ENCODE results near the gene MLEC. TPM values are rescaled to one million over a fixed set of nuclear protein-coding genes. Genes with fewer than 3 reads are reported as not detected.

The MLEC gene
- polyA plus RNA-seq (2011; rRNA removed), result 89.1 and 140 TPM in 2 replicates
- 24.6 and 26.9 TPM in 2 replicates for polyA plus RNA-seq (2012; cell fraction: cytosol; rRNA removed)
- 9.4 and 18.5 TPM in 2 replicates for polyA plus RNA-seq (2012; cell fraction: nucleus; rRNA removed)
- 117 to 126 TPM (median 121 TPM) in 3 replicates for polyA plus RNA-seq (2017; fragmentation: RNase III; extraction: RNeasy Plus Mini Kit Qiagen cat#74134 plus additional on column Dnase treatment)
- polyA minus RNA-seq (2011; rRNA and poly(A)+ RNA removed), result 107 and 115 TPM in 2 replicates

- ChIA-PET CTCF (interaction anchor here (0.6 to 19.0 kb wide), 10 partner anchors 8 to 323 kb away, joined by 3 to 137 read pairs (median 6); partner anchors contain the start of gene UNC119B), POLR2A (interaction anchor here (0.6 to 1.4 kb wide), 5 partner anchors 24 to 105 kb away, joined by 3 to 5 read pairs (median 4); partner anchors contain the start of gene POP5)
- Histone ChIP-seq H3K4me3 (peak within 1 kb of the TSS; percentile 97), H3K27ac (peak within 1 kb of the TSS; percentile 92 to 94), H3K4me1 (peaks cover 44% of the 10 kb centered on the region), H3K4me2 (peak within 1 kb of the TSS; percentile 86), H3K9me3 (no peaks in the 10 kb centered on the region)
- 1% methylated on average over 44 of the region's 84 CpGs for WGBS (ENCODE audit: missing lambda C conversion rate)
- FAIRE-seq, result no peak
- ATAC-seq, result peak; percentile 89 to 91
- peak; percentile 98 to 99 for DNase-seq (ENCODE audit: low read depth in 1 of 2, low spot score in 1 of 2)
- TF ChIP-seq CEBPB (IDR thresholded peaks at IDR 0.05) (0 out of 4 replicates have a peak, but pooled peaks of 1 of the 2 experiments have one; percentile 24), HOXB5 (CRISPR knock-in tag; IDR thresholded peaks at IDR 0.05) (peak; percentile 51; the same call in 1 of the 2 replicates), ZSCAN20 (CRISPR knock-in tag; IDR thresholded peaks at IDR 0.05) (no peak), PHF8 (IDR thresholded peaks at IDR 0.05; ENCODE audit: borderline replicate concordance, low read depth) (peak; percentile 50; the same call in 1 of the 2 replicates), ATOH8 (CRISPR knock-in tag; IDR thresholded peaks at IDR 0.05; ENCODE audit: low read depth) (no peak), FOSL2 (IDR thresholded peaks at IDR 0.05) (no peak), FOSL2 (CRISPR knock-in tag; IDR thresholded peaks at IDR 0.05) (0 out of 2 replicates have a peak, but pooled peaks have one; percentile 17), ELK1 (IDR thresholded peaks at IDR 0.05; ENCODE audit: low read depth, low read length) (no peak), HOXA7 (CRISPR knock-in tag; IDR thresholded peaks at IDR 0.05) (no peak), HEYL (CRISPR knock-in tag; IDR thresholded peaks at IDR 0.05) (no peak), PBX3 (IDR thresholded peaks at IDR 0.05) (0 out of 2 replicates have a peak, but pooled peaks have one; percentile 65), FOSB (CRISPR knock-in tag; IDR thresholded peaks at IDR 0.05) (no peak), MAX (IDR thresholded peaks at IDR 0.05) (peak; percentile 76), POLR2A (IDR thresholded peaks at IDR 0.05; ENCODE audit: low read length) (peak; percentile 85), E2F6 (IDR thresholded peaks at IDR 0.05; ENCODE audit: borderline replicate concordance, low read depth) (peak; percentile 56; the same call in 1 of the 2 replicates), EP300 (IDR thresholded peaks at IDR 0.05) (no peak), EHF (CRISPR knock-in tag; IDR thresholded peaks at IDR 0.05) (peak; percentile 40; the same call in 1 of the 2 replicates), TP53 (CRISPR knock-in tag; IDR thresholded peaks at IDR 0.05) (peak; percentile 53; the same call in 1 of the 2 replicates), MYC (IDR thresholded peaks at IDR 0.05; ENCODE audit: borderline replicate concordance, low read length) (no peak), HES2 (IDR thresholded peaks at IDR 0.05) (no peak), CBX2 (IDR thresholded peaks at IDR 0.05; ENCODE audit: borderline replicate concordance, low read depth) (no peak), RFX5 (IDR thresholded peaks at IDR 0.05) (0 out of 2 replicates have a peak, but pooled peaks have one; percentile 23), ZFP36 (IDR thresholded peaks at IDR 0.05; ENCODE audit: borderline replicate concordance, partially characterized antibody) (no peak), BHLHE40 (IDR thresholded peaks at IDR 0.05; ENCODE audit: low read depth, low read length) (no peak), RAD21 (conservative IDR thresholded peaks at IDR 0.05 in 1 of 2, IDR thresholded peaks at IDR 0.05 in 1 of 2) (peak in 1 of 2 experiments; percentile 40; a peak in 3 of 5 replicates), CHD4 (IDR thresholded peaks at IDR 0.05; ENCODE audit: borderline replicate concordance) (no peak), KDM5A (IDR thresholded peaks at IDR 0.05) (peak; percentile 40; the same call in 1 of the 2 replicates), JUN (IDR thresholded peaks at IDR 0.05) (peak; percentile 24 to 73; a peak in 2 of 5 replicates), RARB (CRISPR knock-in tag; IDR thresholded peaks at IDR 0.05) (no peak), TFCP2L1 (CRISPR knock-in tag; IDR thresholded peaks at IDR 0.05) (0 out of 2 replicates have a peak, but pooled peaks have one; percentile 18), CTCF (IDR thresholded peaks at IDR 0.05) (no peak), SREBF2 (IDR thresholded peaks at IDR 0.05) (peak; percentile 20; the same call in 1 of the 2 replicates)
Measured at GRCh38 chr12:120686690-120687577, at the start of gene MLEC. TSS of gene MLEC (plus strand) at chr12:120687149. CDS start at chr12:120687297, 148 bp downstream.
